Activated CD4-positive, alpha-beta memory T cell treated with anti-CD3 and anti-CD28 coated beads, Interleukin-2, amount 10 ng/mL, durations not matched to agents 7 days and 5 days (primary cell): ENCODE measurements around the gene POPDC2. TPM values are rescaled to one million over a fixed set of nuclear protein-coding genes. Genes with fewer than 3 reads are reported as not detected.
"Not testable (repeated sequence)": the region's sequence is repeated elsewhere in the genome, so short reads cannot be mapped to it uniquely, and the experiment has no call there.

Experiments used
- CTCF ChIA-PET: fragments of 350-600 bp; sonication (Branson Sonifier 250); formaldehyde crosslinking; loops from one replicate; lab custom pipeline; 2021; ENCODE audit warnings: antibody characterized with exemption, inconsistent platforms; lab: Charles Lee
- POLR2A ChIA-PET: fragments of 350-600 bp; sonication (Branson Sonifier 250); formaldehyde crosslinking; loops from one replicate; lab custom pipeline; 2021; ENCODE audit warnings: antibody characterized with exemption; lab: Charles Lee
- DNase-seq: peaks from one replicate; pipeline ENCODE4 v3.0.0-alpha.2; 2020
- H3K27ac Mint-ChIP-seq: one replicate; pipeline ENCODE4 v1.8.0; 2021; ENCODE audit warnings: mild to moderate bottlenecking, mixed read lengths
- H3K27me3 Mint-ChIP-seq: one replicate; pipeline ENCODE4 v1.8.0; 2021; ENCODE audit warnings: mixed read lengths
- H3K36me3 Mint-ChIP-seq: one replicate; pipeline ENCODE4 v1.8.0; 2021; ENCODE audit warnings: low read depth, mixed read lengths
- H3K4me1 Mint-ChIP-seq: one replicate; pipeline ENCODE4 v1.8.0; 2021; ENCODE audit warnings: mixed read lengths
- H3K4me3 Mint-ChIP-seq: one replicate; pipeline ENCODE4 v1.8.0; 2021; ENCODE audit warnings: mild to moderate bottlenecking, mixed read lengths
- H3K9me3 Mint-ChIP-seq: one replicate; pipeline ENCODE4 v1.8.0; 2021; ENCODE audit warnings: mixed read lengths
- total RNA-seq, 2 experiments: library from RNA; stranded (reverse); gene quantifications; one replicate each; pipeline ENCODE4 v1.2.3, GENCODE V29; 2021

POPDC2 gene
- total RNA-seq, 2 experiments from 2014 or later: 2.4 to 3.2 TPM

- Mint-ChIP-seq H3K9me3 (no peaks in the 10 kb centered on the region), H3K4me3 (no peak within 1 kb of the TSS), H3K27ac (peak within 1 kb of the TSS; percentile 61), H3K36me3 (no peaks in the 10 kb centered on the region), H3K4me1 (peaks cover 46% of the 10 kb centered on the region), H3K27me3 (peaks cover 3% of the 10 kb centered on the region)
- POLR2A ChIA-PET: no interaction called here
- no peak for DNase-seq
- CTCF ChIA-PET: no interaction called here
Observed at GRCh38 chr3:119597548-119598288, 62.7 kb downstream of the POPDC2 start, which contains the start of gene PLA1A. TSS of gene PLA1A (plus strand) at chr3:119597885. CDS start at chr3:119597914, 29 bp downstream.

- H3K4me1 Mint-ChIP-seq: peaks cover 46% of the 10 kb centered on the region
- no peak overlapping the region for H3K27ac Mint-ChIP-seq
- no peaks in the 10 kb centered on the region for H3K36me3 Mint-ChIP-seq
- no peaks in the 10 kb centered on the region for H3K9me3 Mint-ChIP-seq
- ChIA-PET CTCF (interaction anchor here (1.5 kb wide), 1 partner anchor 84 kb away, joined by 4 read pairs; no protein-coding TSS in a partner anchor), POLR2A (no interaction called here)
- H3K4me3 Mint-ChIP-seq: no peak overlapping the region
- no peak for DNase-seq
- peaks cover 3% of the 10 kb centered on the region for H3K27me3 Mint-ChIP-seq
Observed at GRCh38 chr3:119596398-119596797, 64.0 kb downstream of the POPDC2 start.

GRCh38 chr3:119595639-119596334 lies 64.6 kb downstream of the POPDC2 start:
- H3K4me3 Mint-ChIP-seq: no peak overlapping the region
- H3K4me1 Mint-ChIP-seq: peaks cover 41% of the 10 kb centered on the region
- no peak overlapping the region for H3K27ac Mint-ChIP-seq
- CTCF ChIA-PET: interaction anchor here (1.5 kb wide), 1 partner anchor 85 kb away, joined by 4 read pairs; no protein-coding TSS in a partner anchor
- H3K9me3 Mint-ChIP-seq: peaks cover 2% of the 10 kb centered on the region
- H3K36me3 Mint-ChIP-seq: peaks cover 3% of the 10 kb centered on the region
- DNase-seq: no peak
- POLR2A ChIA-PET: no interaction called here
- peaks cover 3% of the 10 kb centered on the region for H3K27me3 Mint-ChIP-seq

- H3K4me3 Mint-ChIP-seq, H3K27me3 Mint-ChIP-seq, DNase-seq, H3K27ac Mint-ChIP-seq, POLR2A ChIA-PET: not testable (repeated sequence)
- peaks cover 11% of the 10 kb centered on the region for H3K9me3 Mint-ChIP-seq
- H3K36me3 Mint-ChIP-seq: peaks cover 11% of the 10 kb centered on the region
- peaks cover 35% of the 10 kb centered on the region for H3K4me1 Mint-ChIP-seq
- CTCF ChIA-PET: interaction anchor here (0.6 to 1.5 kb wide), 2 partner anchors 86 to 579 kb away, joined by 3 to 4 read pairs; no protein-coding TSS in a partner anchor
Observed at GRCh38 chr3:119594929-119595328, 65.5 kb downstream of the POPDC2 start.

GRCh38 chr3:119594066-119594465 lies 66.3 kb downstream of the POPDC2 start:
- H3K36me3 Mint-ChIP-seq: peaks cover 19% of the 10 kb centered on the region
- peaks cover 34% of the 10 kb centered on the region for H3K4me1 Mint-ChIP-seq
- H3K27me3 Mint-ChIP-seq: peaks cover 5% of the 10 kb centered on the region
- CTCF ChIA-PET: no interaction called here
- H3K27ac Mint-ChIP-seq: no peak overlapping the region
- POLR2A ChIA-PET: no interaction called here
- H3K9me3 Mint-ChIP-seq: peaks cover 15% of the 10 kb centered on the region
- DNase-seq: no peak
- no peak overlapping the region for H3K4me3 Mint-ChIP-seq

- Mint-ChIP-seq H3K27me3 (peaks cover 7% of the 10 kb centered on the region), H3K27ac (no peak overlapping the region), H3K9me3 (peaks cover 19% of the 10 kb centered on the region), H3K36me3 (peaks cover 28% of the 10 kb centered on the region), H3K4me3 (no peak overlapping the region), H3K4me1 (peaks cover 37% of the 10 kb centered on the region)
- CTCF ChIA-PET: no interaction called here
- DNase-seq: no peak
- POLR2A ChIA-PET: no interaction called here
Observed at GRCh38 chr3:119592861-119593260, 67.5 kb downstream of the POPDC2 start.

Other genes with a start within 250 kb of the POPDC2 start
- 10 to 100 TPM; 42.7 to 42.8 TPM for gene TMEM39A, start 197.0 kb downstream of the POPDC2 start, total RNA-seq
- 10 to 100 TPM; 19.2 to 22.2 TPM for gene POGLUT1, start 191.6 kb downstream of the POPDC2 start, total RNA-seq
- 10 to 100 TPM; 66.4 to 67.4 TPM for gene TIMMDC1, start 162.0 kb downstream of the POPDC2 start, total RNA-seq
- gene CD80, start 101.0 kb downstream of the POPDC2 start, total RNA-seq: 10 to 100 TPM; 27.1 to 29.5 TPM
- 1 to 10 TPM; 8.6 to 8.8 TPM for gene ADPRH, start 81.1 kb downstream of the POPDC2 start, total RNA-seq
- under 1 TPM in 1 of 2 experiments, not detected in 1; 0.25 TPM for gene PLA1A, start 62.7 kb downstream of the POPDC2 start, total RNA-seq
- 10 to 100 TPM; 63.7 to 69.8 TPM for gene COX17, start 16.8 kb upstream of the POPDC2 start, total RNA-seq
- gene CFAP91, start 42.4 kb upstream of the POPDC2 start, total RNA-seq: not detected
- under 1 TPM; 0.13 to 0.20 TPM for gene NR1I2, start 121.5 kb upstream of the POPDC2 start, total RNA-seq